NK-92 (cell line): ENCODE measurements around the gene TRIP4.
"Not testable (repeated sequence)": the region's sequence is repeated elsewhere in the genome, so short reads cannot be mapped to it uniquely, and the experiment has no call there.

Source experiments
- DNase-seq: peaks from one replicate; lab custom pipeline; 2025; ENCODE audit not compliant: unreplicated experiment; lab: John Stamatoyannopoulos, UW

The TRIP4 gene

DNA sequence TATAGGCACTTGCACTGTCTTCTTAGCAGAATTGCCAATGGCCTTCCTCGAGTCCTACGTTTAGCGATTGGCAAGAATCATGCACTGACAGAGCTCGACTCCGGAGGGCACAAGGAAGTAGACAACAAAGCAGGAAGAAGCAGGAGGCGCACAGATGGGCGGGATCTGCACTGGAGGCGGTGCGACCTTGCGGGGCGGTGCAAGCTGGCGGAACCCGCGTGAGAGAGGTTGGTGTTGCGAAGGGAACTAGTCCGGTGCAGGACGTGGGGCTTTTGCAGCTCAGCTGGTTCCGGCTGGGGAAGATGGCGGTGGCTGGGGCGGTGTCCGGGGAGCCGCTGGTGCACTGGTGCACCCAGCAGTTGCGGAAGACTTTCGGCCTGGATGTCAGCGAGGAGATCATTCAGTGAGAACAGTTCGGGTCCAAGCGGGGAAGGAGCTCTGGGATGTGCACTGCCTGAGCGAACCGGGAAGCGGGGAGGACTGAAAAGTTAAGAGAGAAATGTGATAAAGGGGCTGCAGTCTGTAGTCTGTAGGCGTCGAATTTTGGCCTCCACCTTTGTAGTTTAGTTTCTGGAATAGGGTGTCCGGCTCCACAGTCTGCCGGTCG lies at the start of gene TRIP4:
Gene TRIP4, plus strand, starts transcription at position 275 of the 607 bp plus-strand sequence. Its CDS starts 28 bp downstream, at position 303.
- DNase-seq = peak; percentile 86

DNA sequence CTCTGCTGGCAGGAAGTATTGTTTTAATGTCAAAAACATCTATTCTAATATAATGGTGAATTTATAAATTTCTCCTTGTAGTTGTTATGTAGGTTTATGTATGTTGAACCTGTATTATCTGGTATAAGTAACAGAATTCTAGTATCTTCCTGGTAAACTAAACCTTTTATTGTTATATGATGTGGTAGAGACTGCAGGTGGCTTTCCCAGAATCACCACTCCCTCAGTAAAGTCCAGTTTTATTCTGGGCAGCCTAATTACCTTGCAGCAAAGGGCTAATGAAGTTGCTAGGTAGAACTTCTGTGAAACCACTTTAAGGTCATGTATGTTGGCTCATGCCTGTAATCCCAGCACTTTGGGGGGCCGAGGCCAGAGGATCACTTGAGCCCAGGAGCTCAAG lies 47.3 kb upstream of the TRIP4 start:
- no peak for DNase-seq

DNA sequence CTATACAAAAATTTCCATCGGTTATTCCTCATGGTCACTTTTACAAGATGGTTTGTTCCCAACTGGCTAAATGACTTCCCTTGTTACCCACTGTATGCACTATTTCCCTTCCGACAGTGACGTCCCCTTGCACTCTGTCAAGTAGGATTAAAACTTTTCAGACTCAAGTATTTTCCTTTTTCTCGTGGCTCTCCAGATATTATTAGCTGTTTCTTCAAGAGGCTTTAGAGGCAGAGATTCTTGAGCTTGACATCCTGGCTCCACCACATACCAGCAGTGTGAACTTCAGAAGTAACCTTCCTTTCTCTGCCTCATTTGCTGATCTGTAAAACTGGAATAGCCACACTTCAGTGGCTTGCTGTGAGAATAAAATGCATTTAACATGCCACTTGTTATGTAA lies 45.7 kb upstream of the TRIP4 start:
- DNase-seq = no peak

DNA sequence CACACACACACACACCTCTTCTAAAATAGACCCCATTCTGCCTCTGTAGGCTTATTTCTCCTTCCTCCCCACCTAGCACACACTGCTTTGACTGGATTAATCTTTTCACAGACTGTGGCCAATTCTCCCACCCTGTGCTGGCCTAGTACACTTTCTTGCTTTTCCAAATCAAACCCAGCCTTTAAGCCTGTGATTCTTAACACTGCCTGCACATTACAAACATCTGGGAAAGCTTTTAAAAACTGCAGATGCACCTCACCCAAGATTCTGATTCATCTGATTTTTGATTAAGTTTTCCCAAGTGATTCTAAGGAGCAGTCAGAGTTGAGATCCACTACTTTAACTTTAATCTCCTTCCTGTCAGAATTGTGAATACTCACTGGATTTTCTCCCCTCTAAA lies 44.4 kb upstream of the TRIP4 start:
- no peak for DNase-seq

DNA sequence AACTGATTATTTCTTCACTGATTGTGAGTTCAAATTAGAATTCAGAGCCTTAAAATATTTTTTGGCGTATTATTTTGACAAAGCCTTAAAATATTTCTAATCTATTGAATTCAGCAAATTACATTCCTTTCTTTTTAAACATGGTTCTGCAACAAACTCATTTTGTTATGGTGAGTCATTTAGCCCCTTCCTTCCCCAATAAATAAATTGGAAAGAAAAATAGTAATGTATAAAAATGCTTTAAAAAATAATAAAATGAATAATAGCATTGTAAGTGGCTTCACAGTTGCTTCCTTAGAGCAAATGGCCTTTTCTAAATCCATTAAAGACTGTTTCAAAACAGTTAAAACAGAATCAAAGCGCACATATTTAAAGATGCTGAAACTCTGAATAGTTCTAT lies 43.8 kb upstream of the TRIP4 start:
- no peak for DNase-seq

DNA sequence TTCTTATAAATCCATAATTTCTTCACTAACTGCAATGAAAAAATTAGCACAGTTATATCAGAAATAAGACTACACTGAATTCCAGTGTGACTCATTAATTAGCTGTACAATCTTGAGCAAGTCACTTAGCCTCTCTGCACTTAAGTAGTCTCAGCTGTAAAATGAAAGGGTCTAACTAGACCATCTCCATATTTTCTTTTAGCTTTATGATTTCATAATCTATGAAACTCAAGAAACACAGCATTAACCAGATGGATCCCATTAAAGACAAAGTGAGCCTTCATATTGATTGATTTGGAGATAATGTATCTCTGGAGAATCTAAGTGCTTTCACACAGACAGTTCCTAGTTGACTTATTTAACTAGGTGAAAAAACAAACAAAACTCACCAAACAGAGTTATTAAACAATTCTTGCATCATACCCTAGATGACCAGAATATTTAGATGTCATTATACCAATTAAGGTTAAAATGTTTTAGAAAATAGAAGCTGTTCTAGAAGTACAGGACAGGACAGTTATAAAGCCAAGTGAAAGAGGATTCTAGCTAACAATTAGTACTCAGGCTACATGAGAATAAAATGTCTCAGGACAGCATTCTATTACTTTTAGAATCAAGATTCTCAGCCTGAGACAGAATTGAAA lies 42.9 kb upstream of the TRIP4 start:
- no peak for DNase-seq

DNA sequence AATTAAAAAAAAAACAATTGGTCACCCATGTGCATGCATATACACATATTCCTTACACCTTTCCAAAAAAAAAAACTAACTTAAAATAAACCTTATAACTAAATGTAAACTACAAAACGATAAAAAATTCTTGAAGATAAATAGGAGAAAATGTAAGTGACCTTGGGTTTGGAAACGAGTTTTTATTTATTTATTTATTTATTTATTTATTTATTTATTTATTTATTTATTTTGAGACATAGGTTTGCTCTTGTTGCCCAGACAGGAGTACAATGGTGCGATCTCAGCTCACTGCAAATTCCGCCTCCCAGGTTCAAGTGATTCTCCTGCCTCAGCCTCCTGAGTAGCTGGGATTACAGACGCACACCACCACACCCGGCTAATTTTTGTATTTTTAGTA lies 41.4 kb upstream of the TRIP4 start:
- DNase-seq = not testable (repeated sequence)

DNA sequence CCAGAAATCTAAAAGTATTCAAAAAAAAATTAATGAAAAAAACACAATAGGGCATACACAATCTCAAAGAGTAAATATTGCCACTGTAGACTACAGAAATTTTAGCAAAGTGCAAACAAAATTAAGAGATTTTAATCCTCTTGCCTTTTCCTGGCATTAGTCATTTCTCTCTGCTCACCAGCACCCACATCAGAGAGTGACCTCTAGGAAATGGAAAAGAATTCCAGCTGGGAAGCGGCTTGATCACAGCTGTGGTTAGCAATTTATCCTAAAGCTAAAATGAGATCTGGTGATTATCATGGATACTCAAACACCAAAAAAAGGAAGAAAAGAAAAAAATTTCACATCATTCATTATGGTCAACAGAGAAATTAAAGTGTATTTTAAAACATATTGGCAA lies 39.2 kb upstream of the TRIP4 start:
- DNase-seq = no peak

DNA sequence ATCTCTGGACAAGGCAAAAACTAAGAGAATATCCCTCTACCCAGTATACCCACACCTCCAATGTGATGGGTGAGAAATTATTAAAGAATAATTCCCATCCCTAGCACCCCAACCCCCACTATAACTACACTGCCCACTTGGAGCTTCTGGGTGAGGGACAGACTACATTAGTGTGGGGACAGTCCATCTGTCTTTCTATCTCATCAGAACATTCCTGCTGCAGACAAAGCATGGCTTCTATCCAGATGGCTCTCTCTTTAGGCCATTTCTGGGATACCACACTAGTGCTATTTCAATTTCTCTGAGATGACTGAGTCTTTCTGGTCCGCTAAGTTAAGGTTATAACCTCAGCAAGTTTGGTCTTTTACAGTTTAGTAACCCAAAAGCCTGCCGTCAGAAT lies 38.3 kb upstream of the TRIP4 start:
- DNase-seq = no peak

DNA sequence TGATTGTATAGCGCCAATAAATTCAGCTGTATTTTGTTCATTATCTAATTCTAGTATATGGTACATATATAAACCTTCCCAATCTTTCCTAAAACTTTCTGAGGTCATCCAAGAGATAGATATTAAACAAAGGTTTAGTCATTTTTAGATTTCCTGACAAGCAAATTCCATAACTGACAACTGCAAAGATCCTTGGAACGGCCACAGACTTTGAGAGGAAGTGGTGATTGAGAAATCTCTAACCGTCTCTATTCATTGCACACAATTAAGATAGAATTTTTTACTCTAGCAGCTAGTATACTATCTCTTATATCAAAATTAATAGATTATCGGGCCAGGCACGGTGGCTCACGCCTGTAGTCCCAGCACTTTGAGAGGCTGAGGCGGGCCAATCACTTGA lies 36.4 kb upstream of the TRIP4 start:
- DNase-seq = no peak

DNA sequence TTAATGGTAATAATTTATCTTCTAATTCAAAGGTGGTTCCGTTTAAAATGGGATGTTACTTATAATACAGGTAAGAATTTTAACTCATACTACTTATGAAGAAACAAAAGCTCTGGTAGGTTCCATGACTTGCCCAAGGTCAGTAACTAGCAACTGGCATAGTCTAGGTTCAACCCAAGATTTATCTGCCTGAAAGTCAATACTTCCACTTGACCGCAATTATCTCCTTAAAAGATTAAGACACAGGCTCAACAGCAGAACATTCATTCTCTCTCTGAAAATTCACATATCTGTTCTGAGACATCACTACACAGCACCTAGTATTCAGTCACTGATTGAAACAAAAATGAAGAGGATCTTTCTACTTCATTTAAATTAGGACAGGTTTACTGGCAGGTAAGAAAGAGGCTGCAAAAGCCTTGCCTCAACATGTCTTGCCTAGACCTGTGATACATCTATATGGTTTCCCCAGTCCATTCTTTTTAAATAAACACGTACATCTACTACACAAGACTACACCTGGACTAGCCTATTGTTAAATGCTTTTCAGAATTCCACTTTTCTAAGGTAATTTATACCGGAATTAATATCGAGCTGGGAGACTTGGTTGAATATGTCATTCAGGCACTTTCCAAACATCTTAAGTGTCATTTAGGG lies 32.8 kb upstream of the TRIP4 start:
- no peak for DNase-seq

DNA sequence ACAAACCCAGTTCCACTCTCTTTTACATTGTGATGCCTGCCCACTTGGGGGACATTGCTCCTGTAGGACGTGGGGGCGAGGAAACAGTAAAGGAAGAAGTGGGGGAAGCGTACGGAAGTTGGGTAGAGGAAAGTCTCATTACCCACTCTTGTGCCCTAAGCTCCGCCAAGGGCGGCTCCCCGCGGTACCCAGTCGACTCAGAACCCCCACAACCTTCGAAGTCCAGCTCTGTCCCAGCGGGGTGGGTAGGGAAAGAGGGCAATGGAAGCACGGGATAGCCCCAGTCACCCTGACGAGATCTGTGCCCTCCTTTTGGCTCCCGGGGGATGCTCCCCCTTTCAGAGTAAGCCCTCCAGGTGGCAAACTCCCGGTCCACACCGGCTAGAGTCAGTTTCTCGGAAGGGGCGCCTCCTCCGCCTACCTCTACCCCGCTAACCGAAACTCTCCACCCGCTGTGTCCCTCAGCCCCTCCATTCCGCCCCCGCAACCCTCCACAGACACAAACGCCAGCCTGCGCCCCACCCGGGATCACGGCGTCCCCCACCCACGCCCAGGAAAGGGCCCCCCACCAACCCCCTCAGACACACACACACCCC lies 32.2 kb upstream of the TRIP4 start:
- DNase-seq = no peak

DNA sequence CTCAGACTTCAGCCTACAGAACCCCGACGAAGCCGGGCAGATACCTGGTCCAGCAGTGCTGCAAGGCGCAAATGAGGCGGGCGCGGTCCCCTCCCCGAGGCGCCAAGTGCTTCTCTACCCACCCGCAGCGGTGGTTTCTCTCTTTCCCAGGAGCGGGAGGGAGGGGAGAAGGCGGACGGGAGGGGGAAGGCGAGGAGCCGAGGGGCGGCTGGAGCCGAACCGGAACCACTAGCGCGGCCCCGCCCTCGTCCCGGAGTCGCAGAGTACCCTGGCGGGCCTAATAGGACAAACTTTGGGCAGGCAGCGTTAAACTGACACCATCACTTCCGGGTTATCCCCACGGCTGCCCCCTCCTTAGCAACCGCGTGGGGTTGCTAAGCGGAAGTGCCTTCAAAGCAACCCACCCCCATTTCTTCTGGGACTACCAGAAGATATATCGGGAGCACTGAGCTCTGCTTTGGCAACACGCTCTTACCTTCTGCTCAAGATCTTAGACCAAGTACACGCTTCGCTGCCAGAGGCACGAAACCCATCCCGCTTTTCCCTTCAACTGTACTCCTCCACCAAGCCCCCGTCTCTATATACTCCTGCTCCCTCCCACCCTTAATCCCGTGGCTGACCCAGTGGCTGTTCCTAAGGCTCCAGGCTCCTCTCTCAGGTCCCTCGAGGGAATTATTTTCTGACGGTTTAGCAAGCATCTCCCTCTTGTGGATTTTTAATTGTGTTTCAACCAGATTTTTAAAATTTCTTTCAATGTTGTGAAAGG lies 31.5 kb upstream of the TRIP4 start, which contains the start of gene CSNK1G1:
Gene CSNK1G1, minus strand, starts transcription at position 230 of the 766 bp plus-strand sequence. CDS start 55,674 bp downstream, outside the sequence.
- DNase-seq = peak; percentile 80

DNA sequence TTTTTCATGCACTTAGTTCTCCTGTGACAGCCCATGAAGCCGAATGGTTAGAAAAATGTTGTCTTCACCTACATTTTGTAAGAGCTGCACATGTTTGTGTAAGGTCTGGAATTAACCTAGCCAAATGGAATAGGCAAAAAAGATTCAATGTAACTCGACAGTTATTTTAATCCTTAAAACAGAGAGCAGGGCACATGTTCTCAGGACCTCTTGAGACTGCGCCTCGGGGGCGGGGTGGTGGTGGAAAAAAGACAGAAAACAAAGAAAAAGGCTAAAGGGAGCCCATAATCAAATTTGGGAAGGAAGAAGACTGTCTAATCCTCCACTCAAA lies 31.0 kb upstream of the TRIP4 start:
- no peak for DNase-seq

DNA sequence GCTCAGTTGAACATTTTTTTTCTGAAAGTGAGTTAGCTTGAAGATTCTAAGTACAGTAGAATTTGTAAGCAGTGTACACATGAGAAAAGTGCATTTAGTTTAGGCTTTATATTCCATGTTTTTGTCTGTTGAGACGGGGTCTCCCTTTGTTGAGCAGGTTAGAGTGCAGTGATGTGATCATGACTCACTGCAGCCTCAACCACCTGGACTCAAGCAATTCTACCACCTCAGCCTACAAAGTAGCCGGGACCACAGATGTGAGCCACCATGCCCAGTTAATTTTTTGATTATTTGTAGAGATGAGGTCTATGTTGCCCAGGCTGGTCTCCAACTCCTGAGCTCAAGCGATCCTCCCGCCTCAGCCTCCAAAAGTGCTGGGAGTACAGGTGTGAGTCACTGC lies 26.4 kb upstream of the TRIP4 start:
- no peak for DNase-seq

DNA sequence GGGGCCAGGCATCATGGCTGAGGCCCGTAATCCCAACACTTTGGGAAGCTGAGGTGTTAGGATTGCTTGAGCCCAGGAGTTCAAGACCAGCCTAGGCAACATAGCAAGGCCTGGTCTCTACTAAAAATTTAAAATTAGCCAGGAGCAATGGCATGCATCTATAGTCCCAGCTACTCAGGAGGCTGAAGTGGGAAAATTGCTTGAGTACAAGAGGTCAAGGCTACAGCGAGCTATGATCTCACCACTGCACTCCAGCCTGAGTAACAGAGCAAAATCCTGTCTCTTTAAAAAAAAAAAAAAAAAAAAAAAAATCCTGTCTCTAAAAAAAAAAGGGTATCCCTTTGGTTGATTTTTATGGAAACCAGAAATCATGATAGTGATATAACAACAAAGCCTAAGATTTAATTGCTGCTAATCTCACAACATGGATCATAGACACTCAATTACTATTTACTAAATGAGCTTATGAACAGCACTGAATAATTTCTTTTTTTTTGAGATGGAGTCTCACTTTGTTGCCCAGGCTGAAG lies 18.5 kb upstream of the TRIP4 start:
- no peak for DNase-seq

DNA sequence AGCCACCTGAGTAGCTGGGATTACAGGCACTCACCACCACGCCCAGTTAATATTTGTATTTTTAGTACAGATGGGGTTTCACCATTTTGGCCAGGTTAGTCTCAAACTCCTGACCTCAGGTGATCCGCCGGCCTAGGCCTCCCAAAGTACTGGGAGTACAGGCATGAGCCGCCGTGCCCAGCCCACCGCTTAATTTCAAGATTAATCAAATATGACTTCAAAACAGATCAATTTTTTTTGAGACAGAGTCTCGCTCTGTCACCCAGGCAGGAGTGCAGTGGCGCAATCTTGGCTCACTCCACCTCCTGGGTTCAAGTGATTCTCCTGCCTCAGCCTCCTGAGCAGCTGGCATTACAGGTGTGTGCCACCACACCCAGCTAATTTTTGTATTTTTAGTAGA lies 16.3 kb upstream of the TRIP4 start:
- not testable (repeated sequence) for DNase-seq

DNA sequence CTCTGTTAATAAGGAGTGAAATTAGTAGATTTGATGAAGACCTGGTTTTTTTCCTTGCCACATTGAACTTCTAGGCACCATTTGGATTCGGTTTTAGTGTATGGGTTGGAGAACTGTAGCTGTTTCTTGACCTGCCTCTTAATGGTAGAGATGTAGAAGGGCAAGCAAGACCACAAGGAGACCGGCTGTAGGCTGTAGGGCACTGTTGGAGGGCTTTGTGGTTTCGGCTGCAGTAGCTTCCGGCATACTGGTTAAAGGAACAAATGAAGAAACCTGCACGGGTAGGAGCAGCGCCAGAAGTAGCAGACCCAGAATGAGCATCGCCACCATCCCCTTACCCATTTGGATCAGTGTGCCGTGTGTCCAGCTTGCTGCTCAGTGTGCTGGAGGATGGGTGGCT lies 14.3 kb upstream of the TRIP4 start:
- no peak for DNase-seq

DNA sequence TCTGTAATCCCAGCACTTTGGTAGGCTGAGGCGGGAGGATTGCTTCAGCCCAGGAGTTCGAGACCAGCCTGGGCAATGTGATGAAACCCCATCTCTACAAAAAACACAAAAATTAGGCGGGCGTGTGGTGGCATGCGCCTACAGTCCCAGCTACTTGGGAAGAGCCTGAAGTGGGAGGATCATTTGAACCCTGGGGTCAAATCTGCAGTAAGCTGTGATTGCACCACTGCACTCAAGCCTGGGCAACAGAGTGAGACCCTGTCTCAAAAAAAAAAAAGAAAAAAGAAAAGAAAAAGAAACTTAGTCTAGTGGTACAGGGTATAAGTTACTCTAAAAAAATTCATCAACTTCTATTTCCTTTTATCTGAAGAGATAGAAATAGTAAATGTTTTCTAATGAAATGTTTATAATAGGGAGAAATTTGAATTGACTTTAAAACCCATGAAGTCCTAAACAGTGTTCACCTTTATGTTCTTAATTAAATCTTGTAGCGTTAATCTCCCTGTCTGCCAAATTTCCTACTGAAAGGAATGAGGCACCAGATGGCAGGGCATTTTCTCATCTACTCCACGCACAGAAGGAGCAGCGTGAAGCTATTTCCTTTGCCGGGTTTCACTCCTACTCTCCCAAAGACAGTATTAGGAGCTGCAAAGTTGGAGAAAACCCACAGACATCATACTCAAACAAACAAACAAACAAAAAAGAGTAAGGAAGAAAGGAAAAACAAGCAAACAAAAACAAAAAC lies 8.2 kb upstream of the TRIP4 start:
- no peak for DNase-seq

DNA sequence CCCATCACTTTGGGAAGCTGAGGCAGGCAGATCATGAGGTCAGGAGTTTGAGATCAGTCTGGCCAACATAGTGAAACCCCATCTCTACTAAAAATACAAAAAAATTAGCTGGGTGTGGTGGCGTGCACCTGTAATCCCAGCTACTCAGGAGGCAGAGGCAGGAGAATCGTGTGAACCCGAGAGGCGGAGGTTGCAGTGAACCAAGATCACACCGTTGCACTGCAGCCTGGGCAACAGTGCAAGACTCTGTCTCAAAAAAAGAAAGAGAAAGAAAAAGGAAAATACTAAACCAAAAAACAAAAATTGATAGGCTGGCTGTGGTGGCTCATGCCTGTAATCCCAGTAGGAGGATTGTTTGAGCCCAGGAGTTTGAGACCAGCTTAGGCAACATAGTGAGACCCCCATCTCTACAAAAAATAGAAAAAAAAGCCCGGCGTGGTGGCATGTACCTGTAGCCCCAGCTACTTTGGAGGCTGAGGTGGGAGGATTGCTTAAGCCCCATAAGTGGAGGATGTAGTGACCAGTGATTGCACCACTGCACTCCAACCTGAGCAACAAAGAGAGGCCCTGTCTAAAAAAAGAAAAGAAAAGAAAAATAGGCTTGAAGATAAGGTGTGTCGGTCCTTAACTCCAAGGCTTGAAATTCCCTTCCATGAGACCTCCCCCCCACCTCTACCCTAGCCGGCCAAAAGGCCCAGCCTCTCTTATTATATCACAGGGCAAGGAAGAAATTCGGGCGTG lies 7.3 kb upstream of the TRIP4 start:
- not testable (repeated sequence) for DNase-seq
